OCI-LY1 (cell line): ENCODE results near the gene NEB.

Source experiments
- H2AFZ ChIP-seq: fragments of 200-600 bp; sonication (generic), shearing (Covaris generic); 2 replicates; pipeline ENCODE4 v1.6.0; 2014; ENCODE audit warnings: antibody characterized with exemption, mild to moderate bottlenecking, low read length
- H3F3A ChIP-seq: fragments of 200-600 bp; sonication (generic), shearing (Covaris generic); 2 replicates; pipeline ENCODE4 v1.6.0; 2014; ENCODE audit warnings: mild to moderate bottlenecking, antibody characterized with exemption, low read length, moderate library complexity; ENCODE audit not compliant: insufficient read depth
- H3K27ac ChIP-seq: fragments of 200-600 bp; sonication (generic); 2 replicates; pipeline ENCODE4 v1.5.1; 2014; ENCODE audit warnings: low read length, mixed run types, mild to moderate bottlenecking, low read depth; ENCODE audit not compliant: poor library complexity, severe bottlenecking
- H3K27me3 ChIP-seq: fragments of 200-600 bp; sonication (generic); 2 replicates; pipeline ENCODE4 v1.6.0; 2014; ENCODE audit warnings: antibody characterized with exemption, mild to moderate bottlenecking, low read length, moderate library complexity; ENCODE audit not compliant: insufficient read depth
- H3K36me3 ChIP-seq: fragments of 200-600 bp; sonication (generic); 2 replicates; pipeline ENCODE4 v1.6.1; 2014; ENCODE audit warnings: mild to moderate bottlenecking, antibody characterized with exemption, low read length, moderate library complexity, mixed read lengths; ENCODE audit not compliant: insufficient read depth
- H3K4me1 ChIP-seq: fragments of 200-600 bp; sonication (generic); 2 replicates; pipeline ENCODE4 v1.5.1; 2014; ENCODE audit warnings: mild to moderate bottlenecking, low read length, moderate library complexity; ENCODE audit not compliant: insufficient read depth, severe bottlenecking
- H3K4me2 ChIP-seq: fragments of 200-600 bp; sonication (generic), shearing (Covaris generic); 2 replicates; pipeline ENCODE4 v1.6.1; 2014; ENCODE audit warnings: low read length
- H3K4me3 ChIP-seq: fragments of 200-600 bp; sonication (generic); 2 replicates; pipeline ENCODE4 v1.5.1; 2014; ENCODE audit warnings: low read length, low read depth, mild to moderate bottlenecking, mixed read lengths; ENCODE audit not compliant: poor library complexity, severe bottlenecking
- H3K79me2 ChIP-seq: fragments of 200-600 bp; shearing (Covaris generic); 2 replicates; pipeline ENCODE4 v1.6.1; 2016; ENCODE audit warnings: mixed run types, low read length, mixed read lengths; ENCODE audit not compliant: insufficient read depth
- H3K9ac ChIP-seq: fragments of 200-600 bp; sonication (generic), shearing (Covaris generic); 2 replicates; pipeline ENCODE4 v1.6.1; 2014; ENCODE audit warnings: mild to moderate bottlenecking, low read length, mixed read lengths
- H3K9me2 ChIP-seq: fragments of 200-600 bp; sonication (generic), shearing (Covaris generic); 2 replicates; pipeline ENCODE4 v1.6.1; 2014; ENCODE audit warnings: low read depth, mild to moderate bottlenecking, low read length, mixed read lengths
- H3K9me3 ChIP-seq: fragments of 200-600 bp; shearing (Covaris generic); 2 replicates; pipeline ENCODE4 v1.6.1; 2014; ENCODE audit warnings: low read length, mixed read lengths
- H4K20me1 ChIP-seq: fragments of 200-600 bp; sonication (generic), shearing (Covaris generic); 2 replicates; pipeline ENCODE4 v1.6.0; 2016; ENCODE audit warnings: mild to moderate bottlenecking, low read length; ENCODE audit not compliant: insufficient read depth
- CTCF ChIP-seq: fragments of 200-600 bp; sonication (generic), shearing (Covaris generic); IDR thresholded peaks from 2 replicates; pipeline ENCODE4 v1.5.1; 2017; ENCODE audit warnings: mild to moderate bottlenecking, antibody characterized with exemption, low read length, moderate library complexity, mixed read lengths
- EZH2 ChIP-seq: fragments of 200-600 bp; sonication (generic), shearing (Covaris generic); IDR thresholded peaks from 2 replicates; pipeline ENCODE4 v1.8.0; 2017; ENCODE audit warnings: borderline replicate concordance, mixed run types, mild to moderate bottlenecking, antibody characterized with exemption, low read length, moderate library complexity, mixed read lengths

Gene NEB

GRCh38 chr2:151670846-151671597, 63.3 kb downstream of the NEB start:
- Histone ChIP-seq H3K9ac (no peak overlapping the region), H3K27ac (no peak overlapping the region), H3K36me3 (no peaks in the 10 kb centered on the region), H2AFZ (no peak overlapping the region), H3K9me2 (no peaks in the 10 kb centered on the region), H4K20me1 (no peaks in the 10 kb centered on the region), H3F3A (no peaks in the 10 kb centered on the region), H3K9me3 (no peaks in the 10 kb centered on the region), H3K4me2 (no peak overlapping the region), H3K79me2 (no peaks in the 10 kb centered on the region), H3K4me1 (no peaks in the 10 kb centered on the region), H3K27me3 (no peaks in the 10 kb centered on the region), H3K4me3 (no peak overlapping the region)
- TF ChIP-seq CTCF (no peak), EZH2 (no peak)

- TF ChIP-seq EZH2 (no peak), CTCF (no peak)
- H3K27me3 ChIP-seq, result no peaks in the 10 kb centered on the region
- no peaks in the 10 kb centered on the region for H3K9me3 ChIP-seq
- H3K9ac ChIP-seq, result no peak overlapping the region
- no peaks in the 10 kb centered on the region for H4K20me1 ChIP-seq
- H3F3A ChIP-seq, result no peaks in the 10 kb centered on the region
- no peaks in the 10 kb centered on the region for H3K36me3 ChIP-seq
- H2AFZ ChIP-seq, result no peak overlapping the region
- H3K4me3 ChIP-seq, result no peak overlapping the region
- no peaks in the 10 kb centered on the region for H3K4me1 ChIP-seq
- no peaks in the 10 kb centered on the region for H3K79me2 ChIP-seq
- H3K27ac ChIP-seq, result no peak overlapping the region
- no peak overlapping the region for H3K4me2 ChIP-seq
- H3K9me2 ChIP-seq, result no peaks in the 10 kb centered on the region
These were observed 63.9 kb downstream of the NEB start for GRCh38 chr2:151670346-151670745.

- H3F3A ChIP-seq, result no peaks in the 10 kb centered on the region
- H2AFZ ChIP-seq, result no peak overlapping the region
- no peak overlapping the region for H3K9ac ChIP-seq
- no peaks in the 10 kb centered on the region for H3K36me3 ChIP-seq
- H4K20me1 ChIP-seq, result no peaks in the 10 kb centered on the region
- no peaks in the 10 kb centered on the region for H3K79me2 ChIP-seq
- no peaks in the 10 kb centered on the region for H3K9me2 ChIP-seq
- no peaks in the 10 kb centered on the region for H3K9me3 ChIP-seq
- H3K4me2 ChIP-seq, result no peak overlapping the region
- no peaks in the 10 kb centered on the region for H3K4me1 ChIP-seq
- H3K27me3 ChIP-seq, result no peaks in the 10 kb centered on the region
- no peak overlapping the region for H3K27ac ChIP-seq
- no peak overlapping the region for H3K4me3 ChIP-seq
- no peak for TF ChIP-seq CTCF
- TF ChIP-seq EZH2, result no peak
These were observed 64.6 kb downstream of the NEB start for GRCh38 chr2:151669585-151670081.
